HG03521 (cell line): ENCODE measurements around the gene BBS2.
"Not testable (repeated sequence)": the region's sequence is repeated elsewhere in the genome, so short reads cannot be mapped to it uniquely, and the experiment has no call there.

Source experiments
- ATAC-seq: cut with Tn5 transposase; IDR thresholded peaks from one replicate; pipeline ENCODE4 v1.9.1; 2021; ENCODE audit warnings: mild to moderate bottlenecking, moderate library complexity; ENCODE audit not compliant: unreplicated experiment

The BBS2 gene

DNA sequence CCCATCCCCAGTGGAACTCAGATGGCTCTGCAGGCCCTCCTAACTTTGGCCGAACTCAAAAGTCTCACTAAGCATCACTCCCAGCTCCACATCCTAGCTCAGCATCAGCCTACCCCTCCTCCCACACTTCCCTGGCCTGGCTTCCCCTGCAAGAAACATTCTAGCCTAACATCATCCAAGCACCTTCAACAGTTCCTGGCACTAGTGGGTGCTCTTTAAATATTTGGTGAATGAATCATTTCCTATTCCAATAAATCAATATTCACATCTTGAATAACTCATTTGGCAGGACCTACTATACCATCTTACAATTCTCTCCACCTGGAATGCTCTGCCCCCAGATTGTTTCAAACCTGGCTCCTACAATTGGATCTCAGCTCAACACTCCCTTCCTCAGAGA lies 11.0 kb upstream of the BBS2 start:
- no peak for ATAC-seq

- no peak for ATAC-seq
These were observed 5.4 kb upstream of the BBS2 start for GRCh38 chr16:56525236-56525635.

DNA sequence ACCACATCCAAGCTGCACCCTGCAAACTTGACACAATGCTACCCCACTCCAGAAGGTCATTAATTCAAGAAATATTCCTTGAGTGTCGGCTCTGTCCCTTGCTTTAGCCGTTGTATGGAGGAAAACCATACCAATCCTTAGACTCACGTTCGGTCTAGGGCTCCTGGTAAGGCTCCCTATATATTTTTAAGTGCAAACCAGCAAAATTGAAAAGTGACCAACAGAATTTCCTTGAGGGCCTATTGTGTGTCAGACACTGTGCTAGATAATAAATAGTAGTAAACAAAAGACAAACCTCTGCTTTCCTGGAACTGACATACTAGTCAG lies 390 bp upstream of the BBS2 start:
- ATAC-seq = no peak

- no peak for ATAC-seq
These were observed 1.4 kb downstream of the BBS2 start for GRCh38 chr16:56518425-56518824.

GRCh38 chr16:56517206-56517605 lies 2.6 kb downstream of the BBS2 start:
- ATAC-seq = no peak

GRCh38 chr16:56515665-56516064 lies 4.2 kb downstream of the BBS2 start:
- no peak for ATAC-seq

DNA sequence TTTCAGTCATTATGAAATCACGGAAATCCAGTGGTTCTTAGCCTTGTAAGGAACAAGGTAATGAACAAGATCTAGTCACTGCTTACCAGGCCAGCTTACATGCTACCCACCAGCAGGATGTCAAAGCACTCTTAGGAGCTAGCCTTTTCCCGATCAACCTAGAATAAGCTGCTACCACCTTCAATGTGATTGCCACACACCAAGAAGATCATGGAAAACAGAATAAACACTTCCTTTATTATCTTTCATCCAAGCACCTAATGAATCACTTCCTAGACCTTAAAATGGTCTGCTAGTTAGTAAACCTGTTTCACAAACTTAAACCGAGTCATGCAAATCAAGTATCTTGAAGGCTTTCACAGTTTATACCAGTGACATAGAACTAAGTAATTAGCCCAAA lies 5.0 kb downstream of the BBS2 start:
- ATAC-seq = no peak

DNA sequence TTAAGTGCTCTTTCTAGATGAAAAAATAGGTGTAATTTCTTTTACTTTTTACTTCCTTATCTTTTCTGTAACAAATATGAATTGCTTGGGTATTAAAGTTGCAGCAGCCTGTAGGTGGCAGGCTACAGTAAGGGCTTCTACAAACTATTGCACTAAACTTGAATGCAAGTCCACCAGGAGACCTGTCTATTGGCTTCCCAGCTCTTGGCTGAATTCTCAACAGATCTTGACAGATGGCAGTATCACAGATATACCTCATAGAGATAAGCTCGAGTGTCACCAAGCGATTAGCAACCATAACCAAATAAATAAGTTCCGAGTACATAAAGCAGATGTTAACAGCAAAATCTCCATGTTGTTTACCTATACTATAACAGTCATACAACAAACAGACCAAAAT lies 5.9 kb downstream of the BBS2 start:
- ATAC-seq = no peak

DNA sequence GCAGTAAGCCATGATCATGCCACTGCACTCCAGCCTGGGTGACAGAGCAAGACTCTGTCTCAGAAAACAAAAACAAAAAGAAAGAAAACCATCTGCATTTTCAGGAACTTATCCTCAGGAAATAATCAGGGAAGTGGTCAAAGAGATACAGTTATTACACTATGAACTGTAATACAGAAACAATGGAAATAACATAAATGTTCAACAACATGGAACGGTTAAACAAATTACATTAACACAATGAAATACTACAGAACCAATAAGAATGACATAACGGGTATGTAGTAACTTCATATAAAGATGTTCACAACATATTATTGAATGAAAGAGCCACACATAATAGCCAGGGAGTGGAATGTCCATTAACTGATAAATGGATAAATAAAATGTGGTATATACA lies 6.7 kb downstream of the BBS2 start:
- no peak for ATAC-seq

DNA sequence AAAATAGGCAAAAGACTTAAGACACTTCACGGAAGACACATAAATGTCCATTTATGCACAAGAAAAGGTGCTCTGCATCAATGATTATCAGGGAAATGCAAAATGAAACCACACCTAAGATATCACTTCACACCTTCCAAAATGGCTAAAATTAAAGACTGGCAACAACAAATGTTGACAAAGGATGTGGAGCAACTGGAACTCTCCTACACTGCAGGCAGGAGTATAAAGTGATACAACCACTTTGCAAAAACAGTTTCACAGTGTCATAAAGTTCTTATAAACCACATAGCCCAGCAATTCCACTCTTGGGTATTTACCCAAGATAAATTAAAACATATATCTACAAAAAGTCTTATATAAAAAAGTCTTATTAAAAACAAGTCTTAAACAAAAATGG lies 7.8 kb downstream of the BBS2 start:
- no peak for ATAC-seq

GRCh38 chr16:56510544-56510943 lies 9.3 kb downstream of the BBS2 start:
- no peak for ATAC-seq

GRCh38 chr16:56506941-56507340 lies 12.9 kb downstream of the BBS2 start:
- ATAC-seq = no peak

GRCh38 chr16:56505181-56505580 lies 14.6 kb downstream of the BBS2 start:
- ATAC-seq = no peak

- no peak for ATAC-seq
These were observed 26.0 kb downstream of the BBS2 start for GRCh38 chr16:56493815-56494214.

- ATAC-seq = no peak
These were observed 26.7 kb downstream of the BBS2 start for GRCh38 chr16:56493126-56493525.

GRCh38 chr16:56491657-56492261 lies 28.1 kb downstream of the BBS2 start:
- ATAC-seq = no peak

DNA sequence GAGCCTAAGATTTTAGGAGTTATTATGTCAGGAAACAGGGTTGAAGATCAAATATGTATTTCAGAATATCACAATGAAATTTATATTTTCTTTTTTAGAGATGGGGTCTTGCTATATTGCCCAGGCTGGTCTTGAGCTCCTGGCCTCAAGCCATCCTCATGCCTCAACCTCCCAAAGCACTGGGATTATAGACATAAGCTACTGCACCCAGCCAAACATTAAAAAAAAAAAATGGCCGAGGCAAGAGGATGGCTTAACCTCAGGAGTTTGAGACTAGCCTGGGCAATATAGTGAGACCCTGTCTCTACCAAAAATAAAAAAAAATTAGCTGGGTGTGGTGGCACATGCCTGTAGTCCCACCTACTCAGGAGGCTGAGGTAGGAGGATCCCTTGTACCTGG lies 31.0 kb downstream of the BBS2 start:
- ATAC-seq = not testable (repeated sequence)

- ATAC-seq = no peak
These were observed 31.8 kb downstream of the BBS2 start for GRCh38 chr16:56488035-56488434.

DNA sequence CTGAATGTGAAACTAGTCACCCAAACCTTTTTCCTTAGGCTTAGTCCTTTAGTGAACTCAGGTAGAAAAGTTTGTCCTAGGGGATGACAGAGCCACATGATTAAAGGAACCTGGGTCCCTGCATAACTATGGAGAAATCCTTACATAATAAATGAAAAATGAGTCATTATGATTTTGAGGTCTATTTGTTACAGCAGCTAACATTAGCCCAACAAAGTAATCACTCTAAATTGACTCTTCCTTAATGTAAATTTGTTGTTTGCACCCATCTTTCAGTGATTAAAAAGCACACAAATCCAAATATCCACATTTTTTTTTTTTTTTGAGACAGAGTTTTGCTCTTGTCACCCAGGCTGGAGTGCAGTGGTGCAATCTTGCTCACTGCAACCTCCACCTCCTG lies 36.4 kb downstream of the BBS2 start:
- no peak for ATAC-seq

DNA sequence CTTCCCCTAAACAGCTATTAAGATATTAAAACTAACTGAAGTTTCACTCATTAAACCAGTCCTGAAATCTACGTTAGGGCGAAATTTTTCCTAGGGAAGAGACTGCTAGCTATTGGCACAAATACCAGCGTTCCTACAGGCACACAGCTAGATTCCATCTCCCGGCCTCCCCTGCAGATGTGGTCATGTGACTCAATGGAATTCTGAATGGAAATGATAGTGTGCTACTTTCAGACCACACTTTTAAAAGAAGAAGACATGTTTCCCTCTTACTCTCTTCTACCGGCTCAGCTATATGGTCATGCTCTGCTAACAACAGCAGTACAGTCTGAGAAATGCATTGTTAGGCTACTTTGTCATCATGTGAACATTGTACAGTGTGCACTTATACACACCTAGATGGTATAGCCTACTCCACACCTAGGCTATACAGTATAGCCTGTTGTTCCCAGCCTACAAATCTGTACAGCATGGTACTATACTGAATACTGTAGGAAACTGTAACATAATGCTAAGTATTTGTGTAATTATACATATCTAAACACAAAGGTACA lies 37.1 kb downstream of the BBS2 start:
- ATAC-seq = no peak

GRCh38 chr16:56481468-56482122 lies 38.2 kb downstream of the BBS2 start:
- ATAC-seq = no peak

GRCh38 chr16:56480776-56481467 lies 38.9 kb downstream of the BBS2 start:
- ATAC-seq = no peak
